Measurements from ENCODE around the gene CSNK1G1. TPM values are rescaled to one million over a fixed set of nuclear protein-coding genes. Genes with fewer than 3 reads are reported as not detected.

Gene CSNK1G1
- total and polyA plus RNA-seq, 2 of the 4 experiments (the other 2 are of a cell fraction), result 7.4 to 29.4 TPM

DNA sequence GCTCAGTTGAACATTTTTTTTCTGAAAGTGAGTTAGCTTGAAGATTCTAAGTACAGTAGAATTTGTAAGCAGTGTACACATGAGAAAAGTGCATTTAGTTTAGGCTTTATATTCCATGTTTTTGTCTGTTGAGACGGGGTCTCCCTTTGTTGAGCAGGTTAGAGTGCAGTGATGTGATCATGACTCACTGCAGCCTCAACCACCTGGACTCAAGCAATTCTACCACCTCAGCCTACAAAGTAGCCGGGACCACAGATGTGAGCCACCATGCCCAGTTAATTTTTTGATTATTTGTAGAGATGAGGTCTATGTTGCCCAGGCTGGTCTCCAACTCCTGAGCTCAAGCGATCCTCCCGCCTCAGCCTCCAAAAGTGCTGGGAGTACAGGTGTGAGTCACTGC, 5.3 kb upstream of the CSNK1G1 start:
- Histone ChIP-seq H2AK9ac (replicated peaks; ENCODE audit: low read depth, low read length, poor library complexity) (no peak overlapping the region), H2BK120ac (ENCODE audit: low read depth, low read length) (no peak overlapping the region), H3K4ac (ENCODE audit: low read depth, low read length) (no peak overlapping the region), H2AFZ (replicated peaks; ENCODE audit: low read length, poor library complexity) (no peak overlapping the region), H3K27me3 (ENCODE audit: control insufficient read depth, insufficient read depth, low read length) (no peaks in the 10 kb centered on the region), H3K4me2 (ENCODE audit: low read depth, low read length) (no peak overlapping the region), H3K27ac (ENCODE audit: insufficient read depth, low read length) (no peak overlapping the region), H3K9me1 (ENCODE audit: insufficient read depth, low read length) (no peaks in the 10 kb centered on the region), H3K18ac (ENCODE audit: low read depth, low read length) (no peak overlapping the region), H3K36me3 (ENCODE audit: control insufficient read depth, insufficient read depth, low read length) (peaks cover 1% of the 10 kb centered on the region; the same call in 1 of the 2 replicates), H2AK5ac (ENCODE audit: low read depth, low read length) (no peak overlapping the region), H4K20me1 (ENCODE audit: insufficient read depth, low read length) (no peaks in the 10 kb centered on the region), H2BK15ac (ENCODE audit: low read depth, low read length) (no peak overlapping the region), H3K14ac (replicated peaks; ENCODE audit: low read depth, low read length) (no peak overlapping the region), H3K4me1 (ENCODE audit: control insufficient read depth, insufficient read depth, low read length) (0 out of 2 replicates have a peak, but pooled peaks cover 2% of the 10 kb centered on the region), H4K5ac (ENCODE audit: low read depth, low read length) (no peak overlapping the region), H2BK20ac (ENCODE audit: low read depth, low read length) (no peak overlapping the region), H3K79me1 (ENCODE audit: low read depth in 1 of 2, low read length in 2 of 2) (no peaks in the 10 kb centered on the region; a peak in 1 of 4 replicates), H3K23ac (ENCODE audit: low read depth, low read length) (no peak overlapping the region), H3K4me3 (ENCODE audit: insufficient read depth, low read depth, low read length) (no peak overlapping the region), H3K9ac (ENCODE audit: low read depth, low read length) (no peak overlapping the region), H4K91ac (ENCODE audit: insufficient read depth, low read depth, low read length) (no peak overlapping the region), H2BK5ac (ENCODE audit: low read depth, low read length, poor library complexity, severe bottlenecking) (no peak overlapping the region), H3K9me3 (ENCODE audit: control insufficient read depth, insufficient read depth, low read length) (no peaks in the 10 kb centered on the region), H4K8ac (ENCODE audit: low read depth in 2 of 2, low read length in 2 of 2) (no peak overlapping the region), H3K56ac (ENCODE audit: extremely low read depth, insufficient read depth, low read length) (no peak overlapping the region)
- ChIA-PET CTCF (no interaction called here), POLR2A (ENCODE audit: unreplicated experiment) (interaction anchor here (0.6 kb wide), 1 partner anchor 216 kb away, joined by 3 read pairs; no protein-coding TSS in a partner anchor)
- ATAC-seq (ENCODE audit: low read depth) (no peak), DNase-seq (no peak)
- dilution Hi-C loops (cut with HindIII; ENCODE audit: low sequenced_read_pairs, unreplicated experiment), result no loop called here
- intact Hi-C loops (cut with micrococcal nuclease), result no loop called here
- in situ Hi-C loops (cut with MboI; ENCODE audit: low sequenced_read_pairs), result no loop called here
- WGBS, 2 experiments (ENCODE audit: extremely low coverage in 2 of 2, insufficient read length in 1 of 2), result no CpG with 5 or more reads among the region's 4 CpGs
- no TSS peak for BruUV-seq (replicated peaks)
- TF ChIP-seq RCOR1 (IDR thresholded peaks at IDR 0.05; ENCODE audit: insufficient replicate concordance, low read length), result no peak
- no peak for TF ChIP-seq SMC3 (IDR thresholded peaks at IDR 0.05; ENCODE audit: low read depth, low read length)
- no peak for TF ChIP-seq ELK1 (IDR thresholded peaks at IDR 0.05; ENCODE audit: borderline replicate concordance, low read depth, low read length)
- no peak for TF ChIP-seq MAZ (IDR thresholded peaks at IDR 0.05; ENCODE audit: borderline replicate concordance, low read depth, low read length)
- TF ChIP-seq CHD1 (IDR thresholded peaks at IDR 0.05; ENCODE audit: low read depth, low read length), result no peak
- no peak for TF ChIP-seq POLR2A (IDR thresholded peaks at IDR 0.05; ENCODE audit: low read depth, low read length)
- TF ChIP-seq RAD21 (IDR thresholded peaks at IDR 0.05; ENCODE audit: low read length), result no peak
- TF ChIP-seq, protein P1, sequence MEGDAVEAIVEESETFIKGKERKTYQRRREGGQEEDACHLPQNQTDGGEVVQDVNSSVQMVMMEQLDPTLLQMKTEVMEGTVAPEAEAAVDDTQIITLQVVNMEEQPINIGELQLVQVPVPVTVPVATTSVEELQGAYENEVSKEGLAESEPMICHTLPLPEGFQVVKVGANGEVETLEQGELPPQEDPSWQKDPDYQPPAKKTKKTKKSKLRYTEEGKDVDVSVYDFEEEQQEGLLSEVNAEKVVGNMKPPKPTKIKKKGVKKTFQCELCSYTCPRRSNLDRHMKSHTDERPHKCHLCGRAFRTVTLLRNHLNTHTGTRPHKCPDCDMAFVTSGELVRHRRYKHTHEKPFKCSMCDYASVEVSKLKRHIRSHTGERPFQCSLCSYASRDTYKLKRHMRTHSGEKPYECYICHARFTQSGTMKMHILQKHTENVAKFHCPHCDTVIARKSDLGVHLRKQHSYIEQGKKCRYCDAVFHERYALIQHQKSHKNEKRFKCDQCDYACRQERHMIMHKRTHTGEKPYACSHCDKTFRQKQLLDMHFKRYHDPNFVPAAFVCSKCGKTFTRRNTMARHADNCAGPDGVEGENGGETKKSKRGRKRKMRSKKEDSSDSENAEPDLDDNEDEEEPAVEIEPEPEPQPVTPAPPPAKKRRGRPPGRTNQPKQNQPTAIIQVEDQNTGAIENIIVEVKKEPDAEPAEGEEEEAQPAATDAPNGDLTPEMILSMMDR (conservative IDR thresholded peaks at IDR 0.05; ENCODE audit: low read depth, low read length), result no peak
- no peak for TF ChIP-seq RFX5 (IDR thresholded peaks at IDR 0.05; ENCODE audit: low read depth, low read length)
- no peak for TF ChIP-seq MAFK (IDR thresholded peaks at IDR 0.05; ENCODE audit: low read depth, low read length)
- no peak for TF ChIP-seq MXI1 (IDR thresholded peaks at IDR 0.05; ENCODE audit: borderline replicate concordance, low read depth, low read length)
- TF ChIP-seq CEBPB (IDR thresholded peaks at IDR 0.05; ENCODE audit: low read depth, low read length), result no peak
- TF ChIP-seq FOS (IDR thresholded peaks at IDR 0.05; ENCODE audit: low read depth, low read length), result no peak
- no peak for TF ChIP-seq BHLHE40 (IDR thresholded peaks at IDR 0.05; ENCODE audit: low read depth, low read length)
- TF ChIP-seq NFE2L2 (IDR thresholded peaks at IDR 0.05; ENCODE audit: low read depth, low read length), result no peak
- TF ChIP-seq, protein P2, sequence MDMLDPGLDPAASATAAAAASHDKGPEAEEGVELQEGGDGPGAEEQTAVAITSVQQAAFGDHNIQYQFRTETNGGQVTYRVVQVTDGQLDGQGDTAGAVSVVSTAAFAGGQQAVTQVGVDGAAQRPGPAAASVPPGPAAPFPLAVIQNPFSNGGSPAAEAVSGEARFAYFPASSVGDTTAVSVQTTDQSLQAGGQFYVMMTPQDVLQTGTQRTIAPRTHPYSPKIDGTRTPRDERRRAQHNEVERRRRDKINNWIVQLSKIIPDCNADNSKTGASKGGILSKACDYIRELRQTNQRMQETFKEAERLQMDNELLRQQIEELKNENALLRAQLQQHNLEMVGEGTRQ (IDR thresholded peaks at IDR 0.05; ENCODE audit: low read depth, low read length), result no peak
